Heart left ventricle (tissue), 13 donors: ENCODE results near the gene ANKDD1A.

ENCODE experiments used
- POLR2A ChIP-seq, 2 donors: fragments of 450-650 bp; IDR thresholded peaks; one replicate each; pipeline ENCODE4 v1.6.1; 2017; ENCODE audit warnings: antibody characterized with exemption in 2 of 2, mild to moderate bottlenecking in 2 of 2, moderate library complexity in 2 of 2
- TF ChIP-seq, protein P1 (sequence below), 12 donors: fragments of 200-600 bp; sonication (generic) in 4 of 12; IDR thresholded peaks; one replicate each; pipeline versions ENCODE4 v1.5.0 to v1.8.0; 2018 to 2022; ENCODE audit warnings: antibody characterized with exemption in 12 of 12, mild to moderate bottlenecking in 5 of 12
- donor health status: ischemic (EF 13 %, LVEDD 7.1; RV severe dilation, severe dysfunction).
- donor health status: DM: no; HTN: yes; CAD: no.
- donor health status: DM: no; HTN: no; CAD: no.
- donor health status: ischemic (EF 25% LVEDD 6.9; RV normal size, moderate dysfunction).
- donor health status: ischemic (EF 25% LVEDD 5.7; RV mildly dilated, moderate dysfunction).
- donor health status: ischemic (EF 35%, LVEDD 5.7; RV mildly dilated, moderate dysfunction).
- donor health status: nonischemic (EF 11% LVEDD 7.7; RV severe dilation, severe dysfunction).
- donor health status: DM: yes; HTN: yes; CAD: no.
- donor health status: PGD.
- donor health status: ischemic (EF 29% LVEDD 5.4; RV normal size, mild dysfunction).
- donor health status: nonischemic (EF 23%, LVEDD 6.1; RV moderate dilation, normal function).

DNA sequence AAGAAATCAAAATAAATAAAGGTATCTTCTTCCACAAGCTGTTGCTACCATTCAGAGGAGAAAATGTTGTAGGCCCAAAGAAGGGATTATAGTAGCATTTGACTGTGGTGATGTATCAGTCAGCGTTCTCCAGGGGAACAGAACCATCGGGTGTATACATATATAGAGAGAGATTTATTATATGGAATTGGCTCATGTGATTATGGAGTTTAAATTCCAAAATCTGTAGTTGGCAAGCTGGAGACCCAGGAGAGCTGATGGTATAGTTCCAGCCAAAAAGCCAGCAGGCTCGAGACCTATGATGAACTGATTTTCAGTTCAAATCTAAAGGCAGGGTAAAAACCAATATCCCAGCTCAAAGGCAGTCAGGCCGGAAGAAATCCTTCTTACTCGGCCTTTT lies 85.4 kb downstream of the ANKDD1A start:
- TF ChIP-seq, protein P1, sequence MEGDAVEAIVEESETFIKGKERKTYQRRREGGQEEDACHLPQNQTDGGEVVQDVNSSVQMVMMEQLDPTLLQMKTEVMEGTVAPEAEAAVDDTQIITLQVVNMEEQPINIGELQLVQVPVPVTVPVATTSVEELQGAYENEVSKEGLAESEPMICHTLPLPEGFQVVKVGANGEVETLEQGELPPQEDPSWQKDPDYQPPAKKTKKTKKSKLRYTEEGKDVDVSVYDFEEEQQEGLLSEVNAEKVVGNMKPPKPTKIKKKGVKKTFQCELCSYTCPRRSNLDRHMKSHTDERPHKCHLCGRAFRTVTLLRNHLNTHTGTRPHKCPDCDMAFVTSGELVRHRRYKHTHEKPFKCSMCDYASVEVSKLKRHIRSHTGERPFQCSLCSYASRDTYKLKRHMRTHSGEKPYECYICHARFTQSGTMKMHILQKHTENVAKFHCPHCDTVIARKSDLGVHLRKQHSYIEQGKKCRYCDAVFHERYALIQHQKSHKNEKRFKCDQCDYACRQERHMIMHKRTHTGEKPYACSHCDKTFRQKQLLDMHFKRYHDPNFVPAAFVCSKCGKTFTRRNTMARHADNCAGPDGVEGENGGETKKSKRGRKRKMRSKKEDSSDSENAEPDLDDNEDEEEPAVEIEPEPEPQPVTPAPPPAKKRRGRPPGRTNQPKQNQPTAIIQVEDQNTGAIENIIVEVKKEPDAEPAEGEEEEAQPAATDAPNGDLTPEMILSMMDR (IDR thresholded peaks at IDR 0.05) = no peak
- TF ChIP-seq POLR2A (IDR thresholded peaks at IDR 0.05) = no peak
